ENCODE data around the gene LIG1. TPM values are rescaled to one million over a fixed set of nuclear protein-coding genes. Genes with fewer than 3 reads are reported as not detected.

The LIG1 gene
- total and polyA plus RNA-seq, 2 of the 13 experiments (the other 11 are each of a cell fraction or from before 2014, with no cell fraction given), result 20.1 to 64.4 TPM

- H2AFZ ChIP-seq (ENCODE audit: low read length), result no peak overlapping the region
- H4K20me1 ChIP-seq (ENCODE audit: insufficient read depth, low read length), result no peaks in the 10 kb centered on the region; the same call in 1 of the 2 replicates
- H3K9ac ChIP-seq (ENCODE audit: insufficient read depth, low read depth, low read length), result peak overlapping the region; percentile 81; the same call in 1 of the 2 replicates
- BruUV-seq (replicated peaks), result no TSS peak
- no peaks in the 10 kb centered on the region for H3K9me3 ChIP-seq (ENCODE audit: low read length)
- 96% methylated on average over 17 of the region's 37 CpGs for WGBS (ENCODE audit: low lambda C conversion rate)
- ATAC-seq (no peak), FAIRE-seq (no peak), DNase-seq (ENCODE audit: low spot score) (no peak)
- intact Hi-C loops (cut with micrococcal nuclease; ENCODE audit: unreplicated experiment) (loop anchor here (2.0 kb wide), 1 partner anchor 33 kb away; no protein-coding TSS in a partner anchor), in situ Hi-C loops (cut with HindIII; ENCODE audit: extremely low pct_ligation_motif_present, low pct_unique_long_range_greater_than_20kb) (no loop called here)
- H3K4me2 ChIP-seq (ENCODE audit: low read depth, low read length), result peak overlapping the region; percentile 92
- ChIA-PET POLR2A (interaction anchor here (3.4 kb wide), 1 partner anchor 32 kb away, joined by 20 read pairs; no protein-coding TSS in a partner anchor), CTCF (ENCODE audit: low intra/inter-chr PET ratio, low total read pairs) (no interaction called here)
- peaks cover 26% of the 10 kb centered on the region for H3K4me1 ChIP-seq (ENCODE audit: insufficient read depth, low read length)
- no peaks in the 10 kb centered on the region; a peak in 1 of 5 replicates for H3K27me3 ChIP-seq (ENCODE audit: control insufficient read depth in 1 of 2, insufficient read depth in 2 of 2, low read length in 2 of 2)
- peaks cover 32% of the 10 kb centered on the region for H3K79me2 ChIP-seq (ENCODE audit: insufficient read depth, low read length)
- peaks cover 4 to 8% of the 10 kb centered on the region in 2 experiments for H3K36me3 ChIP-seq (replicated peaks in 1 of 2; ENCODE audit: control insufficient read depth in 1 of 2, insufficient read depth in 2 of 2, low read length in 2 of 2)
- no peak overlapping the region for H3K27ac ChIP-seq (ENCODE audit: extremely low read length, insufficient read depth, low read length)
- H3K4me3 ChIP-seq (replicated peaks in 1 of 3; ENCODE audit: insufficient read depth in 1 of 3, low read depth in 2 of 3, low read length in 3 of 3), result peak overlapping the region in 2 of 3 experiments; percentile 73 to 96; a peak in 3 of 6 replicates
- TF ChIP-seq ZUFSP (CRISPR knock-in tag; IDR thresholded peaks at IDR 0.05; ENCODE audit: borderline replicate concordance) (no peak), ARID5B (CRISPR knock-in tag; IDR thresholded peaks at IDR 0.05) (no peak), FOXA3 (CRISPR knock-in tag; IDR thresholded peaks at IDR 0.05) (no peak), ZNF34 (CRISPR knock-in tag; IDR thresholded peaks at IDR 0.05; ENCODE audit: borderline replicate concordance) (no peak), RBM22 (optimal IDR thresholded peaks at IDR 0.05; ENCODE audit: low read length) (no peak), MXD4 (CRISPR knock-in tag; IDR thresholded peaks at IDR 0.05) (no peak), ZBTB49 (CRISPR knock-in tag; IDR thresholded peaks at IDR 0.05; ENCODE audit: borderline replicate concordance) (no peak), ZBTB38 (CRISPR knock-in tag; IDR thresholded peaks at IDR 0.05) (peak; percentile 88), PAWR (CRISPR knock-in tag; IDR thresholded peaks at IDR 0.05; ENCODE audit: borderline replicate concordance) (no peak), RBFOX2 (IDR thresholded peaks at IDR 0.05; ENCODE audit: low read depth, low read length) (0 out of 2 replicates have a peak, but pooled peaks have one; percentile 39), AGO2 (optimal IDR thresholded peaks at IDR 0.05; ENCODE audit: low read depth, low read length) (peak; percentile 48), CBFB (CRISPR knock-in tag; IDR thresholded peaks at IDR 0.05) (no peak), NR2F2 (IDR thresholded peaks at IDR 0.05; ENCODE audit: borderline replicate concordance, low read depth) (no peak), MNT (IDR thresholded peaks at IDR 0.05) (no peak), TGIF2 (CRISPR knock-in tag; IDR thresholded peaks at IDR 0.05) (no peak), ZNF496 (CRISPR knock-in tag; IDR thresholded peaks at IDR 0.05; ENCODE audit: insufficient replicate concordance) (no peak)
These were observed 1.6 kb upstream of the LIG1 start for GRCh38 chr19:48171710-48172109.
